ENCODE results near the gene PHF2. TPM values are rescaled to one million over a fixed set of nuclear protein-coding genes. Genes with fewer than 3 reads are reported as not detected.

The PHF2 gene
- total and polyA plus RNA-seq, 9 donors, result 21.3 to 45.8 (median 36.6) TPM

DNA sequence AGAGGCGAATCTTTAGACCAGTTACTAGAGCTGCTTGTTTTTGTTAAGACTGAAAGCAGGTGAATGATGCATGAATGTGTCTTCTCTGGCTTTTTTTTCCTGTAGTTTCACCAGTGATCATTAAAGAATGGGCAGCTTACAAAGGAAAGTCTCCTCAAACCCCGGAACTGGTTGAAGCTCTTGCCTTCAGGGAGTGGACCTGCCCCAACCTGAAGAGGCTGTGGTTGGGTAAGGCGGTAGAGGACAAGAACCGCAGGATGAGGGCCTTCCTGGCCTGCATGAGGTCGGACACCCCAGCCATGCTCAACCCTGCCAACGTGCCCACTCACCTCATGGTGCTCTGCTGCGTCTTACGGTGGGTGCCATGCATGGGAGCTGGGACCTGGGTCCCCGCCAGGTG lies 33.3 kb upstream of the PHF2 start:
- Histone ChIP-seq H3K4me3 (ENCODE audit: low read length) (no peak overlapping the region), H3K36me3 (ENCODE audit: control insufficient read depth, insufficient read depth, low read length) (peaks cover 47% of the 10 kb centered on the region), H3K27ac (ENCODE audit: low read length) (no peak overlapping the region), H3K4me1 (ENCODE audit: control insufficient read depth, insufficient read depth, low read length) (peaks cover 9% of the 10 kb centered on the region), H3K27me3 (ENCODE audit: control insufficient read depth, insufficient read depth, low read length) (no peaks in the 10 kb centered on the region), H3K9me3 (replicated peaks; ENCODE audit: control insufficient read depth, low read depth, low read length) (no peaks in the 10 kb centered on the region)
- 97% methylated on average over 4 of the region's 9 CpGs for WGBS (ENCODE audit: insufficient coverage)
- no peak for DNase-seq

DNA sequence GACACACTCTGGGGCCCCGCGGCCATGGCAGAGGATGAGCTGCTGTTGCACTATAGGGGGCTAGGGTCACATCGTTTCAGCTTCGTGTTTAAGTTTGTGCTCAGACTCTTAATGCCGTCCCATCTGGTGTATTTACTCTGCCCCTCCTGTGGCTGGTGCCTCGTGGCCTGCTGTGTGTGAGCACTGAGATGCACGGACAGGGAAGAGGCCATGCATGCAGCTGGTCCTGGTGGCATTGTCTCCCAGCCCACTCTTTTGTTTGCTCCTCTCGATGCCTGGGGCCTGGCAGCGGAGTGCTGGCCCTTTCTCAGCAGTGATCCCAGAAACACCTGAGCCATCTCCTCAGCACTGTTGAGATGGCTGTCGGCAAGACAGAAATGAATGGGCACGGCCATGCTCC lies 30.0 kb upstream of the PHF2 start:
- Histone ChIP-seq H3K9me3 (replicated peaks; ENCODE audit: control insufficient read depth, low read depth, low read length) (no peaks in the 10 kb centered on the region), H3K27me3 (ENCODE audit: control insufficient read depth, insufficient read depth, low read length) (no peaks in the 10 kb centered on the region), H3K4me1 (ENCODE audit: control insufficient read depth, insufficient read depth, low read length) (peaks cover 4% of the 10 kb centered on the region), H3K36me3 (ENCODE audit: control insufficient read depth, insufficient read depth, low read length) (peaks cover 35% of the 10 kb centered on the region), H3K4me3 (ENCODE audit: low read length) (no peak overlapping the region), H3K27ac (ENCODE audit: low read length) (no peak overlapping the region)
- 94% methylated on average over 10 of the region's 11 CpGs for whole genome bisulfite sequencing (ENCODE audit: insufficient coverage)
- DNase-seq, result no peak

DNA sequence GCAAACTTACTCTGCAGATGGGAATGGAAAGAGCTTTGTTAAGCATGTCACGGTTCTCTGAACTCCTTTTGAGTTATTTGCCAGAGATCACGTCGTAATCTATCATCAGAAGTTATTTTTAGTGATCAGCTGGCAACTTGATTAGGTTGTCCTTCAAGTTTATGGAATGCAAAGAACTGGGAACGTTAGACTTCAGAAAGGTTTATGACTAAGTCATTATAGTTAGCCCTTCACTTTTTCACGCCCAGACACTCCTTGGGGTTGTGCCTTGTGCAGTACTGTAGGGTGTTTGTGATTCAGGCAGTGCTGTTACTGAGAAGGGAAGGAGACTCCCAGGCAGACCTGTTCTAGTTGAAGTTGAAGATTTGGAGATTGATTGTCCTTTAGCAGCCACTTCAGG lies 26.8 kb upstream of the PHF2 start:
- no peaks in the 10 kb centered on the region for H3K27me3 ChIP-seq (ENCODE audit: control insufficient read depth, insufficient read depth, low read length)
- H3K9me3 ChIP-seq (replicated peaks; ENCODE audit: control insufficient read depth, low read depth, low read length), result no peaks in the 10 kb centered on the region
- WGBS (ENCODE audit: insufficient coverage), result 71% methylated on average over 4 of the region's 5 CpGs
- H3K36me3 ChIP-seq (ENCODE audit: control insufficient read depth, insufficient read depth, low read length), result peaks cover 34% of the 10 kb centered on the region
- H3K27ac ChIP-seq (ENCODE audit: low read length), result no peak overlapping the region
- peaks cover 2% of the 10 kb centered on the region for H3K4me1 ChIP-seq (ENCODE audit: control insufficient read depth, insufficient read depth, low read length)
- DNase-seq, result no peak
- no peak overlapping the region for H3K4me3 ChIP-seq (ENCODE audit: low read length)

DNA sequence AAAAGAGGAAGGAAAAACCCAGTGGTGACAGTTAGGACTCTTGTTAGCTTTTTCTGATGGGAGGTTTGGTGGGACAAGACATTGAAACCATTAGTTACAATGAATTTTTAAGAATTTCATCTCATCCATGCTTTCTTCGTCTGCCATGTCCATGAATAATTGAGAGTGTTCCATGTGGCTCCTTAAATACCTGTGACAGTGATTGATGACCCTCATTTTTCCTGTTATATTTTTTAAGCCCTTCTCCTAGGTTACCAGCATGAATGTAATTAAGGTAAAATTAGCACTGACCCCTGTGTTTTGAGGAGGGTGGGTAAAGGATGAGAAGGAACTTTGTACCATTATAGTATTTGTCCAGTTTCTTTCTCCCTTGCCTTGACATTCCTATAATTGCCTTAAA lies 23.5 kb upstream of the PHF2 start:
- no peak overlapping the region for H3K4me3 ChIP-seq (ENCODE audit: low read length)
- peaks cover 4% of the 10 kb centered on the region for H3K4me1 ChIP-seq (ENCODE audit: control insufficient read depth, insufficient read depth, low read length)
- H3K27me3 ChIP-seq (ENCODE audit: control insufficient read depth, insufficient read depth, low read length), result no peaks in the 10 kb centered on the region
- no peak for DNase-seq
- H3K27ac ChIP-seq (ENCODE audit: low read length), result no peak overlapping the region
- no peaks in the 10 kb centered on the region for H3K9me3 ChIP-seq (replicated peaks; ENCODE audit: control insufficient read depth, low read depth, low read length)
- H3K36me3 ChIP-seq (ENCODE audit: control insufficient read depth, insufficient read depth, low read length), result peaks cover 37% of the 10 kb centered on the region
- WGBS (ENCODE audit: insufficient coverage), result no CpG with 5 or more reads among the region's 1 CpG

DNA sequence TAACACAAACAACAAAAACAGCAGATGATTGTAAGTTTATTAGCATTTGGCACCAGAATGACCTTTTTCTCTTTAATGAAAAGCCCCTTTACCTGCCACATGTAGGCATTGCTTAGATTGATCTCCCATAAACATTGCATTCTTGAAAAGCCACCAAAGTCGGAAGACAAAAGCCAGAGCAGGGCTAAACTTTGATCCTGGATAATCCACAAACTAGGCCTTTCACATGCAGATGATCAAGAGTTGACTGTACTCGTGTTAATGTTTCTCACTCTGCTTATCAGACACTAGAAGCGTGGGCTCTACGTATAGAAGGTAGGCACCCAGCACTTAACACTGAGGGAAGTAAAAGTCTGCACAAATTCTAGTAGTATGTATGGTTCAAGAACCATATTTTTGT lies 21.0 kb upstream of the PHF2 start:
- 57% methylated on average over 1 of the region's 4 CpGs for WGBS (ENCODE audit: insufficient coverage)
- H3K36me3 ChIP-seq (ENCODE audit: control insufficient read depth, insufficient read depth, low read length), result peaks cover 51% of the 10 kb centered on the region
- no peaks in the 10 kb centered on the region for H3K27me3 ChIP-seq (ENCODE audit: control insufficient read depth, insufficient read depth, low read length)
- H3K4me3 ChIP-seq (ENCODE audit: low read length), result no peak overlapping the region
- H3K9me3 ChIP-seq (replicated peaks; ENCODE audit: control insufficient read depth, low read depth, low read length), result no peaks in the 10 kb centered on the region
- no peak for DNase-seq
- H3K27ac ChIP-seq (ENCODE audit: low read length), result no peak overlapping the region
- H3K4me1 ChIP-seq (ENCODE audit: control insufficient read depth, insufficient read depth, low read length), result peaks cover 4% of the 10 kb centered on the region

DNA sequence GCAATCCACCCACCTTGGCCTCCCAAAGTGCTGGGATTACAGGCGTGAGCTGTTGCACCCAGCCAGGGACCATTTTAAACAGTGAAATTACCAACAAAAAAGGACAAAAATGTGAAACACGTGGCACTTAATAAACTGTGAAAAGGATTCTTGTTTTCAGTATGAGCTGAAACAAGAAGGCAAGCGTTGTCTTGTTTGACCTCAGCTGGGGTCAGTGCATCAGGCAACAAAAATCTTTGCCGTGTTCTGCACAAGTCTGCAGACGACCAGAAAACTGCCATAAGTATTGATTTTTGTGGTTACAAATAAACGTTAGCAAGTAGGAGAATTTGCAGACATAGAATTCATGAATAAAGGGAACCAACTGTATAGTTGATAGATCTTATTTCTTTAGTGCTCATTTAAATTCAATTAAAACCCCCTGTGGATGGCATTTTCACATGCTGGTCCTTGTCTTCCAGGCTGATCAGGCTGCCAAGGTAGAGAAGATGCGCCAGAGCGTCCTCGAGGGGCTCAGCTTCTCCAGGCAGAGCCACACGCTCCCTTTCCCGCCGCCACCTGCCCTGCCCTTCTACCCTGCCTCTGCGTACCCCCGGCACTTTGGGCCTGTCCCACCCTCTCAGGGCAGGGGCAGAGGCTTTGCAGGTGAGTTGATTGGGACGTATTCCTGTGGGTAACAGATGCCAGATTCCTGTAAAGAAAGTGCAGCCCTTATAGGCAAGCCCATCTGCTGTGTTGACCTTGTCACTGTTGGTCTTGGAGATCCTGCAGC lies 18.8 kb upstream of the PHF2 start:
- 83% methylated on average over 9 of the region's 15 CpGs for WGBS (ENCODE audit: insufficient coverage)
- Histone ChIP-seq H3K27ac (ENCODE audit: low read length) (no peak overlapping the region), H3K9me3 (replicated peaks; ENCODE audit: control insufficient read depth, low read depth, low read length) (no peaks in the 10 kb centered on the region), H3K4me1 (ENCODE audit: control insufficient read depth, insufficient read depth, low read length) (peaks cover 4% of the 10 kb centered on the region), H3K36me3 (ENCODE audit: control insufficient read depth, insufficient read depth, low read length) (peaks cover 56% of the 10 kb centered on the region), H3K4me3 (ENCODE audit: low read length) (no peak overlapping the region), H3K27me3 (ENCODE audit: control insufficient read depth, insufficient read depth, low read length) (no peaks in the 10 kb centered on the region)
- DNase-seq, result no peak

DNA sequence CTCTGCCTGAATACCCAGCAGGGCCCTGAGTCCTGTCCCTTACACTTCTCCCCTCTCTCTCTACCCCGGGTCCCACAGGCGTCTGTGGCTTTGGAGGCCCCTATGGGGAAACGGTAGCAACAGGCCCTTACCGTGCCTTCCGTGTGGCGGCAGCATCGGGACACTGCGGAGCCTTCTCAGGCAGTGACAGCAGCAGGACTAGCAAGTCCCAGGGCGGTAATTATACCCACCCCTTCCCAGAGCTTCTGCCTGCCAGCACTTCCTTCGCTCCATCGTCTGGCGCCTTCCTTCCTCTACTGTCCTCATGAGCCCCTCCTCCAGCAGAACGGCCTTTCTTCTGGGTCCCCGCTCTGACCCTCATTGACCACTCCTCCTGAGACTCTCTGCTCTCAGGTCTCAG lies 17.9 kb upstream of the PHF2 start:
- DNase-seq, result no peak
- Histone ChIP-seq H3K36me3 (ENCODE audit: control insufficient read depth, insufficient read depth, low read length) (peaks cover 61% of the 10 kb centered on the region), H3K27ac (ENCODE audit: low read length) (no peak overlapping the region), H3K4me3 (ENCODE audit: low read length) (no peak overlapping the region), H3K4me1 (ENCODE audit: control insufficient read depth, insufficient read depth, low read length) (peaks cover 4% of the 10 kb centered on the region), H3K9me3 (replicated peaks; ENCODE audit: control insufficient read depth, low read depth, low read length) (no peaks in the 10 kb centered on the region), H3K27me3 (ENCODE audit: control insufficient read depth, insufficient read depth, low read length) (no peaks in the 10 kb centered on the region)
- 79% methylated on average over 14 of the region's 14 CpGs for WGBS (ENCODE audit: insufficient coverage)

DNA sequence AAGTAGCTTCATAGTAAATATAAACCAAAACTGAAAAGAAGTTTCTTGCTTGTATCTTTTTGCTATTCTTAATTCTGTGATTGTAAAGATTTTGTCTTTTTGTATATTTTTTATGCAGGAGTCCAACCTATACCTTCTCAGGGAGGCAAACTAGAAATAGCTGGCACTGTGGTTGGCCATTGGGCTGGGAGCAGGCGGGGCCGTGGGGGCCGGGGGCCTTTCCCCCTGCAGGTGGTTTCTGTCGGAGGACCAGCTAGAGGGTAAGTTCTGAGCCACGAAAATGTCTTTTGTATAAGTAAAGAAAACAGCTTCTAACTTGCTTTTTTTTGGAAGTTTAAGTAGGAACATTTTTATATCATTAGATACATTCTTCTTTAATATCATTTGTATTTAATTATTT lies 15.4 kb upstream of the PHF2 start:
- no peaks in the 10 kb centered on the region for H3K27me3 ChIP-seq (ENCODE audit: control insufficient read depth, insufficient read depth, low read length)
- H3K36me3 ChIP-seq (ENCODE audit: control insufficient read depth, insufficient read depth, low read length), result peaks cover 63% of the 10 kb centered on the region
- H3K4me3 ChIP-seq (ENCODE audit: low read length), result no peak overlapping the region
- no peaks in the 10 kb centered on the region for H3K4me1 ChIP-seq (ENCODE audit: control insufficient read depth, insufficient read depth, low read length)
- no peak overlapping the region for H3K27ac ChIP-seq (ENCODE audit: low read length)
- DNase-seq, result no peak
- H3K9me3 ChIP-seq (replicated peaks; ENCODE audit: control insufficient read depth, low read depth, low read length), result no peaks in the 10 kb centered on the region
- WGBS (ENCODE audit: insufficient coverage), result no CpG with 5 or more reads among the region's 5 CpGs

DNA sequence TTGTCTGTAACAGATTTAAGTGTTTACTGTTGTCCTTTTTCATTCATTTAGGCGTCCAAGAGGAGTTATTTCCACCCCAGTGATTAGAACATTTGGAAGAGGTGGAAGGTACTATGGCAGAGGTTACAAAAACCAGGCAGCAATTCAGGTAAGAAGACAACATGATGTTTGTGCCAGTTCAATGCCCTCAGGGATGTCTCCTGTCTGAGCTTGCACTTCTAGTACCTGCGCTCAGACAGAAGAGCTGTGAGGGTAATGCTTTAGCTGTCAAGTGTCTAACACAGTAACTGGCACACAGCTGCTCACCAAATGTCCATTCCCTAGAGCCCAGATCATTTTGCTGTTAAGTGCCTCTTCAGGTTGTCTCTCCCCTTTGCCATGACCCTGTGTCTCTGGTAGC lies 14.2 kb upstream of the PHF2 start:
- Histone ChIP-seq H3K9me3 (replicated peaks; ENCODE audit: control insufficient read depth, low read depth, low read length) (no peaks in the 10 kb centered on the region), H3K36me3 (ENCODE audit: control insufficient read depth, insufficient read depth, low read length) (peaks cover 55% of the 10 kb centered on the region), H3K27me3 (ENCODE audit: control insufficient read depth, insufficient read depth, low read length) (no peaks in the 10 kb centered on the region), H3K27ac (ENCODE audit: low read length) (no peak overlapping the region), H3K4me1 (ENCODE audit: control insufficient read depth, insufficient read depth, low read length) (peaks cover 3% of the 10 kb centered on the region), H3K4me3 (ENCODE audit: low read length) (no peak overlapping the region)
- no peak for DNase-seq
- 100% methylated on average over 1 of the region's 2 CpGs for WGBS (ENCODE audit: insufficient coverage)

DNA sequence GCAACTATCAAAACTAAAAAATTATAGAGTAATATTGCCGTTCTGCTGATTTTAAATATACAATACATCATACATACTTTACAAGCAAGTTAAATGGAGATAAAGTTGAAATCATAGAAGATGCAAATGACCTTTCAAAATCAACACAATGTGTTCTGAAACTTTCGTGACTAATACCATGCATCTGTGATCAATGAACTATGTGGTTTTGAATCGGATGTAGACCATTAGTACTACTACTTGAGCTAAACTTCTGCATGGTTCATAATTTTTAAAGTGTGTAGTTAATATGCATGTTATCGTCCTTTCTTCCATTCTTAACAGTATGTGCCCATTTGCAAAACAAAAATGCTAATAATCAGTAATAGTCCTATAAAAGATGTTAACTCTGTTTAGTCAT lies 11.3 kb upstream of the PHF2 start:
- Histone ChIP-seq H3K27me3 (ENCODE audit: control insufficient read depth, insufficient read depth, low read length) (no peaks in the 10 kb centered on the region), H3K27ac (ENCODE audit: low read length) (no peak overlapping the region), H3K4me1 (ENCODE audit: control insufficient read depth, insufficient read depth, low read length) (peaks cover 10% of the 10 kb centered on the region), H3K4me3 (ENCODE audit: low read length) (no peak overlapping the region), H3K9me3 (replicated peaks; ENCODE audit: control insufficient read depth, low read depth, low read length) (no peaks in the 10 kb centered on the region), H3K36me3 (ENCODE audit: control insufficient read depth, insufficient read depth, low read length) (peaks cover 34% of the 10 kb centered on the region)
- DNase-seq, result no peak
- WGBS (ENCODE audit: insufficient coverage), result no CpG with 5 or more reads among the region's 4 CpGs

Data from muscle of leg (tissue), 11 donors.